GM21381 (cell line): Measurements from ENCODE around the gene BRPF1.

Experiments used
- ATAC-seq: cut with Tn5 transposase; IDR thresholded peaks from one replicate; pipeline ENCODE4 v1.9.1; 2021; ENCODE audit warnings: mild to moderate bottlenecking, moderate library complexity; ENCODE audit not compliant: unreplicated experiment

The BRPF1 gene

GRCh38 chr3:9732080-9732739 is 675 bp downstream of the BRPF1 start:
- peak; percentile 10 for ATAC-seq

GRCh38 chr3:9732740-9733115 is 1.2 kb downstream of the BRPF1 start:
- ATAC-seq = no peak

- no peak for ATAC-seq
These were observed 5.3 kb downstream of the BRPF1 start for GRCh38 chr3:9736831-9737230.

GRCh38 chr3:9739181-9739580 is 7.6 kb downstream of the BRPF1 start:
- no peak for ATAC-seq

- no peak for ATAC-seq
These were observed 11.0 kb downstream of the BRPF1 start for GRCh38 chr3:9742560-9742959.

GRCh38 chr3:9743548-9743947 is 12.0 kb downstream of the BRPF1 start:
- ATAC-seq = no peak

- no peak for ATAC-seq
These were observed 12.6 kb downstream of the BRPF1 start for GRCh38 chr3:9744162-9744561.

GRCh38 chr3:9745521-9745920 is 14.0 kb downstream of the BRPF1 start:
- no peak for ATAC-seq

GRCh38 chr3:9746330-9746729 is 14.8 kb downstream of the BRPF1 start:
- no peak for ATAC-seq

GRCh38 chr3:9747267-9747666 is 15.7 kb downstream of the BRPF1 start:
- ATAC-seq = no peak

- no peak for ATAC-seq
These were observed 16.5 kb downstream of the BRPF1 start for GRCh38 chr3:9748031-9748430.

GRCh38 chr3:9749296-9749644 is 17.7 kb downstream of the BRPF1 start:
- no peak for ATAC-seq

GRCh38 chr3:9749645-9750555 is 18.4 kb downstream of the BRPF1 start, which contains the start of gene OGG1:
OGG1 (plus strand) TSS chr3:9749952; CDS start chr3:9750287, 335 bp downstream.
- peak; percentile 89 for ATAC-seq

- no peak for ATAC-seq
These were observed 19.2 kb downstream of the BRPF1 start for GRCh38 chr3:9750556-9751411.

GRCh38 chr3:9754678-9755077 is 23.1 kb downstream of the BRPF1 start:
- no peak for ATAC-seq

GRCh38 chr3:9757427-9757826 is 25.9 kb downstream of the BRPF1 start:
- no peak for ATAC-seq

- no peak for ATAC-seq
These were observed 29.4 kb downstream of the BRPF1 start for GRCh38 chr3:9760779-9761505.

GRCh38 chr3:9761919-9762318 is 30.4 kb downstream of the BRPF1 start:
- no peak for ATAC-seq

- ATAC-seq = no peak
These were observed 31.3 kb downstream of the BRPF1 start for GRCh38 chr3:9762871-9763270.

GRCh38 chr3:9765865-9766264 is 34.3 kb downstream of the BRPF1 start:
- no peak for ATAC-seq

GRCh38 chr3:9767418-9767817 is 35.9 kb downstream of the BRPF1 start:
- ATAC-seq = no peak
